SJSA1 (cell line): ENCODE measurements around the gene SLC2A4RG. TPM values are rescaled to one million over a fixed set of nuclear protein-coding genes. Genes with fewer than 3 reads are reported as not detected.

ENCODE experiments used
- DNase-seq, 2 experiments: peaks; one replicate each; pipeline ENCODE4 v3.0.0-alpha.2; 2015 to 2020; ENCODE audit warnings: low spot score in 2 of 2, low read depth in 1 of 2
- H3K27ac ChIP-seq: fragments of 250-450 bp; sonication (Bioruptor Pico); 2 replicates; pipeline ENCODE4 v1.5.1; 2020; ENCODE audit warnings: mild to moderate bottlenecking, moderate library complexity
- H3K27me3 ChIP-seq: fragments of 250-450 bp; sonication (Bioruptor Pico); replicated peaks from 2 replicates; pipeline ENCODE4 v1.5.1; 2020; ENCODE audit warnings: mild to moderate bottlenecking, moderate library complexity
- H3K36me3 ChIP-seq: fragments of 250-450 bp; sonication (Bioruptor Pico); 2 replicates; pipeline ENCODE4 v1.5.1; 2020; ENCODE audit warnings: mild to moderate bottlenecking
- H3K4me1 ChIP-seq: fragments of 250-450 bp; sonication (Bioruptor Pico); replicated peaks from 2 replicates; pipeline ENCODE4 v1.6.1; 2021; ENCODE audit warnings: mild to moderate bottlenecking
- H3K4me3 ChIP-seq: fragments of 250-450 bp; sonication (Bioruptor Pico); 2 replicates; pipeline ENCODE4 v1.5.1; 2020; ENCODE audit warnings: mild to moderate bottlenecking
- H3K9me3 ChIP-seq: fragments of 250-450 bp; sonication (Bioruptor Pico); replicated peaks from 2 replicates; pipeline ENCODE4 v1.5.1; 2020; ENCODE audit warnings: mild to moderate bottlenecking
- total RNA-seq: library from RNA; depleted of rRNA; stranded (reverse); fragments of >200 nt; shearing (Covaris generic); gene quantifications from 2 replicates; pipeline ENCODE4 v1.2.3, GENCODE V29; 2014

The SLC2A4RG gene
- total RNA-seq, 1 experiment from 2014 or later: 66.9 TPM

DNA sequence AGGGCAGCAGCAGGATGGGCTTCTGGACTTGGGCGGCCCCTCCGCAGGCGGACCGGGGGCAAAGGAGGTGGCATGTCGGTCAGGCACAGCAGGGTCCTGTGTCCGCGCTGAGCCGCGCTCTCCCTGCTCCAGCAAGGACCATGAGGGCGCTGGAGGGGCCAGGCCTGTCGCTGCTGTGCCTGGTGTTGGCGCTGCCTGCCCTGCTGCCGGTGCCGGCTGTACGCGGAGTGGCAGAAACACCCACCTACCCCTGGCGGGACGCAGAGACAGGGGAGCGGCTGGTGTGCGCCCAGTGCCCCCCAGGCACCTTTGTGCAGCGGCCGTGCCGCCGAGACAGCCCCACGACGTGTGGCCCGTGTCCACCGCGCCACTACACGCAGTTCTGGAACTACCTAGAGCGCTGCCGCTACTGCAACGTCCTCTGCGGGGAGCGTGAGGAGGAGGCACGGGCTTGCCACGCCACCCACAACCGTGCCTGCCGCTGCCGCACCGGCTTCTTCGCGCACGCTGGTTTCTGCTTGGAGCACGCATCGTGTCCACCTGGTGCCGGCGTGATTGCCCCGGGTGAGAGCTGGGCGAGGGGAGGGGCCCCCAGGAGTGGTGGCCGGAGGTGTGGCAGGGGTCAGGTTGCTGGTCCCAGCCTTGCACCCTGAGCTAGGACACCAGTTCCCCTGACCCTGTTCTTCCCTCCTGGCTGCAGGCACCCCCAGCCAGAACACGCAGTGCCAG is 42.8 kb upstream of the SLC2A4RG start, which contains the start of gene TNFRSF6B:
Gene TNFRSF6B, plus strand, starts transcription at position 25 of the 729 bp plus-strand sequence. Its CDS starts 116 bp downstream, at position 141.
- peaks cover 63% of the 10 kb centered on the region for H3K36me3 ChIP-seq
- no peaks in the 10 kb centered on the region for H3K27me3 ChIP-seq
- no peak within 1 kb of the TSS for H3K4me3 ChIP-seq
- H3K9me3 ChIP-seq: no peaks in the 10 kb centered on the region
- no peak for DNase-seq
- H3K27ac ChIP-seq: no peak within 1 kb of the TSS
- peaks cover 27% of the 10 kb centered on the region for H3K4me1 ChIP-seq

GRCh38 chr20:63697357-63697867 is 42.2 kb upstream of the SLC2A4RG start:
- no peaks in the 10 kb centered on the region for H3K9me3 ChIP-seq
- no peak for DNase-seq
- no peaks in the 10 kb centered on the region for H3K27me3 ChIP-seq
- H3K4me1 ChIP-seq: peaks cover 27% of the 10 kb centered on the region
- no peak overlapping the region for H3K27ac ChIP-seq
- no peak overlapping the region for H3K4me3 ChIP-seq
- peaks cover 67% of the 10 kb centered on the region for H3K36me3 ChIP-seq

- Histone ChIP-seq H3K4me1 (peaks cover 27% of the 10 kb centered on the region), H3K27ac (no peak overlapping the region), H3K27me3 (no peaks in the 10 kb centered on the region), H3K4me3 (no peak overlapping the region), H3K9me3 (no peaks in the 10 kb centered on the region), H3K36me3 (peaks cover 67% of the 10 kb centered on the region)
- DNase-seq: no peak
Observed at GRCh38 chr20:63697868-63698545, 41.6 kb upstream of the SLC2A4RG start.

DNA sequence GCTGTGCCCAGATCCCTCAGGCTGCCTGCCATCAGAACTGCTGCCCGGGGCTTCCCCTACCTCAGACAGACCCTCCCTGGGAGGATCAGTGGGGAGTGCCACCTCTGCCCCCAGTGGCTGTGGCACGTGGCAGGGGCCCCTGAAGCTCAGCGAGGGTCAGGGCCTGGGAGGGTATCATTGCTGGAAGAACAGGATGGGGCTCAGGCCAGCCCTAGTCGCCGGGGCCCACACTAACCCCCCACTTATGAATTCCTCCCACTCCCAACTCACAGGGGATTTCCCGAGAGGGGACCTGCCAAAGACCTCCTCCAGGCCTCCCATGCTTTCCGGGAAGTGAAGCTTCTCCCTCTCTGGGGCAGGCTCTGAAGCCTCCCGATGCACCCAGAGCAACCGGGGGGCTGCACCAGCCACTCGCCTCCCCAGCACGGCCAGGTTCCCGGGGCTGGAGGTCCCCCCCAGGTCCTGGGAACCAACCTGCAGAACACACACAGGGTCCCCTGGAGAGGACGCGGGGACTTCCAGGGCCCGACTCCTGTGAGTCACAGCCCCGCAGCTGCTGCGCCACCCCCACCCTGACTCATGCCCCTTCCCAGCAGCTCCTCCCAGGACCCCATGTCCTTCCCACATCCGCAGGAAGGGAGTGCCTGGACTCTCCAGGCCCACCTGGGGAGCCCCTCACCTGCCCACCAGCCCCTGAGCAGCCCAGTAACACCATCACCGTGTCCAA is 40.7 kb upstream of the SLC2A4RG start:
- H3K4me1 ChIP-seq: peaks cover 27% of the 10 kb centered on the region
- peaks cover 70% of the 10 kb centered on the region for H3K36me3 ChIP-seq
- DNase-seq: peak; percentile 91 to 95
- H3K27me3 ChIP-seq: no peaks in the 10 kb centered on the region
- H3K9me3 ChIP-seq: no peaks in the 10 kb centered on the region
- H3K27ac ChIP-seq: peak overlapping the region; percentile 92
- no peak overlapping the region for H3K4me3 ChIP-seq

- Histone ChIP-seq H3K27me3 (no peaks in the 10 kb centered on the region), H3K4me3 (no peak overlapping the region), H3K36me3 (peaks cover 70% of the 10 kb centered on the region), H3K4me1 (peaks cover 27% of the 10 kb centered on the region), H3K27ac (peak overlapping the region; percentile 92), H3K9me3 (no peaks in the 10 kb centered on the region)
- no peak for DNase-seq
Observed at GRCh38 chr20:63699466-63700198, 39.9 kb upstream of the SLC2A4RG start.

DNA sequence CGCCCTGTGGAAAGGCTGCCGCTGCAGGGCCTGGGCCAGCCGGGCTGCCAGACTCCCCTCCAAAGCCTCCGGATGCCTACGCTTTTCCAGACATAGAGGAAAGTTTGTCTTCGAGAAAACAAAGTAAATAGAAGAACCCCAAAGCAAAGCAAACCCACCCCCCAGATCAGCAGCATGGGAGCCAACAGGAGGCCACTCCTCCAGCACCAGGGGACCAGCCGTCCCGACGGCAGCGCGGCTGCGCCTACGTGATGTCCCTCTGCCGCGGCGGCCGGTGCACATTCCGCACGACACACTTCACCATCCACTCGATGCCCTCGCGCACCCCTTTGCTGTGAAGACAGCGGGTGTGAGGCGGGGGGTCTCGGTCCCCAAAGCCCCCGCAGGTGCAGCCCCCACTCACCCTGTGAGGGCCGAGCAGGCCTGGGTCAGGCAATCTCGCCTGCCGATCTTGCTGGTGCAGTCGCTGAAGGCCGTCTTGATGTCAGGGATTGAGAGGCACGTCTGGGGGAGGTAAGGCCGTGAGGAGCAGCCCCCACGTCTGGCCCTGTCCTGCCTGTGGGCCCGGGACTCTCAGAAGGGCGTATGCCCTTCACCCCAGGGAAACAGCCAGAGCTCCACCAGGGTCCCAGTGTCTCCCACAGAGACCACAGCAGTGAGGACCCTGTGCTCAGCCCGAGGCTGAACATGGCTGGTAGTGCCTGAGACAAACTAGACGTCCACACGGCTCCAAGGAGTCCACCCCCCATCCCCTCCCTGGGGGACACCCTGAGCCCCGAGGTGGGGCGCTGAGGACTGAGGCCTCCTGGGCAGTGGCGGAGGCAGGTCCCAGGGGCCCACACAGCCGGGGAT is 39.2 kb upstream of the SLC2A4RG start:
- no peak for DNase-seq
- peak overlapping the region; percentile 92; the same call in 1 of the 2 replicates for H3K27ac ChIP-seq

DNA sequence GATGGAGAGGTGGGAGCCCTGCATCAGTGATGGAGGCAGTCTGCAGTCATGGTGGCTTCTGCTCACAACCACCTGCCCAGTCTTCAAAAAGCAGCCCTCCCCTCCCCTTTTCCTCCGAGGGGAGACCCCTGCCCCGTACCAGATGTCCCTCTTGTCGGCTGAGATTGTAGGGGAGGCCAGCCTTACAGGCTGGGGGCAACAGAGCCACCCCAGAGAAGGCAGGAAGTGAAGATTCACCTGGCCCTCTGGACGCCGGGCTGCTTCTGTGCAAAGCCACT is 38.6 kb upstream of the SLC2A4RG start:
- H3K9me3 ChIP-seq: no peaks in the 10 kb centered on the region
- no peak overlapping the region for H3K4me3 ChIP-seq
- peaks cover 27% of the 10 kb centered on the region for H3K4me1 ChIP-seq
- H3K27me3 ChIP-seq: no peaks in the 10 kb centered on the region
- no peak overlapping the region for H3K27ac ChIP-seq
- H3K36me3 ChIP-seq: peaks cover 72% of the 10 kb centered on the region
- no peak for DNase-seq

More for the DNA sequence above, 39.2 kb upstream of the SLC2A4RG start:
- H3K27me3 ChIP-seq: no peaks in the 10 kb centered on the region
- H3K36me3 ChIP-seq: peaks cover 72% of the 10 kb centered on the region
- no peak overlapping the region for H3K4me3 ChIP-seq
- H3K9me3 ChIP-seq: no peaks in the 10 kb centered on the region
- peaks cover 27% of the 10 kb centered on the region for H3K4me1 ChIP-seq

- Histone ChIP-seq H3K36me3 (peaks cover 74% of the 10 kb centered on the region), H3K27ac (no peak overlapping the region), H3K4me3 (no peak overlapping the region), H3K4me1 (peaks cover 30% of the 10 kb centered on the region), H3K27me3 (no peaks in the 10 kb centered on the region), H3K9me3 (no peaks in the 10 kb centered on the region)
- DNase-seq: no peak
Observed at GRCh38 chr20:63701329-63702035, 38.1 kb upstream of the SLC2A4RG start.

- H3K27me3 ChIP-seq: no peaks in the 10 kb centered on the region
- H3K4me3 ChIP-seq: no peak overlapping the region
- H3K9me3 ChIP-seq: no peaks in the 10 kb centered on the region
- peaks cover 74% of the 10 kb centered on the region for H3K36me3 ChIP-seq
- H3K4me1 ChIP-seq: peaks cover 35% of the 10 kb centered on the region
- DNase-seq: no peak
- H3K27ac ChIP-seq: no peak overlapping the region
Observed at GRCh38 chr20:63702036-63702665, 37.4 kb upstream of the SLC2A4RG start.

- Histone ChIP-seq H3K27ac (no peak overlapping the region), H3K27me3 (no peaks in the 10 kb centered on the region), H3K4me3 (no peak overlapping the region), H3K9me3 (peaks cover 7% of the 10 kb centered on the region), H3K36me3 (peaks cover 74% of the 10 kb centered on the region), H3K4me1 (peaks cover 36% of the 10 kb centered on the region)
- no peak for DNase-seq
Observed at GRCh38 chr20:63702751-63703470, 36.7 kb upstream of the SLC2A4RG start.

- Histone ChIP-seq H3K4me3 (no peak overlapping the region), H3K4me1 (peaks cover 33% of the 10 kb centered on the region), H3K9me3 (peaks cover 8% of the 10 kb centered on the region), H3K27me3 (no peaks in the 10 kb centered on the region), H3K27ac (no peak overlapping the region), H3K36me3 (peaks cover 74% of the 10 kb centered on the region)
- no peak for DNase-seq
Observed at GRCh38 chr20:63703471-63703975, 36.1 kb upstream of the SLC2A4RG start.
